ENCODE results near the gene SNRNP200.
"Not testable (repeated sequence)": the region's sequence is repeated elsewhere in the genome, so short reads cannot be mapped to it uniquely, and the experiment has no call there.

SNRNP200 gene

DNA sequence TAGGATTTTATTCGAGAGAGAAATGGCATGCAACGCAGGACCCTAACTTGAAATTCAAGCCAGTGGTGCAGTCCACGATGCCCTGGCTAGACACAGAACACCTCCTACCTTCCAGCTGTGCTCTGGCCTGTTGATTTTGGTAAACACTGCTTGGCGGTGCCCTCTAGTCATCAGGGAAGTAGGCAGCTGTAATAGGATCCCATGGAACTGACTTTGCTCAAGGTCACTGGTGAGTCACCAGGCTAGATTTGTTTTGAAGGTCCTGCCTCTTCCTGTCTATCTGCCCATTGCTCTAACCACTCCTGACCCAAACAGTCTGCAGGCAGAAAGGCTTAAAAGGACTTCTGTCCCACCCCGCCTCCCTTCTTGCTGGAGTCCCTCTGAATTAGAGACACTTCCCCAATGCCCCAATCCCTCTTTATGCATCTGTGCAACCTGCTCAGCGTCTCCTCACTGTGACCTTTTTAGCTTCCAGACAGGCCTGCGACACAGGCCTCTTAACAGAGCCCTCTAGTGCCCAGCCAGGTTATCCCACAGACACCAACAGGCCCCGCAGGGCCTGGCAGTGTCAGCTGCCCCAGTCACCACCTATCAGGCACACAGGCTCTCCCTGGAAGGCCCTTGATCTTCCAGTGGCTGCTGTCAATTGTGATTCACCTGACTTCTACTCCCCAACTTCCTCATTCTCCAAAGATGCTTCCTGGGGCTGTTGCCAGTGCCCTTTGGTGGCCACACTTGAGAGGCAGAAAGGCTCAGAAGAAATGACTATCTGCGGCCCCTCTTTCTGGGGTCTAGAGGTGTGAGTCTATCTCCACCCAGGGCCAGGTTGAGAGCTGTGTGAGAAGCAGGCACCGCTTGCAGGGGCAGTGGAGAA lies 44.7 kb downstream of the SNRNP200 start:
- Mint-ChIP-seq H3K36me3 (ENCODE audit: low read depth) (peaks cover 89% of the 10 kb centered on the region), H3K4me3 (peak overlapping the region; percentile 60), H3K4me1 (ENCODE audit: low read depth) (peaks cover 87% of the 10 kb centered on the region), H3K27ac (peak overlapping the region; percentile 99), H3K27me3 (no peaks in the 10 kb centered on the region), H3K9me3 (no peaks in the 10 kb centered on the region)
- intact Hi-C loops (cut with micrococcal nuclease) = loop anchor here (2.0 kb wide), 1 partner anchor 14 kb away; no protein-coding TSS in a partner anchor

DNA sequence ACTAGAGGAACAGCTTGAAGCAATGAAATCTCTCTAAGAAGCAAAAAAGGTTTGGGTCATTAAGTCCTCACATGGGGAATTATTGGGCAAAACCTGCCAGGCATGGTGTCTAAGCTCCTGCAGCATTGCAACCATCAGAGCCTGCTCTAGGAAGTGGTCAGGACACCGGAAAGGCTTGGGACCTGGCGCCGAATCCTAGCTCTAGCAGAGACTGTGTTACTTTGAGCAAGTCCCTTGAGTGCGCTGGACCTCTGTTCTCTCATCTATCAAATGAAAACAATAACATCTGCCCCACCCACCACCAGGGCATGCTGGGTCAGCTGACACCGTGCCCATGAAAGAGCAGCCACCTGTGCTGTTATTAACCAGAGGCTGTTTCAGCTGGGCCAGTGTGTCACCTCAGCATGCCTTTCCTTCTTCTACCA lies 45.8 kb downstream of the SNRNP200 start:
- Mint-ChIP-seq H3K9me3 (no peaks in the 10 kb centered on the region), H3K36me3 (ENCODE audit: low read depth) (peaks cover 89% of the 10 kb centered on the region), H3K4me3 (peak overlapping the region; percentile 60), H3K4me1 (ENCODE audit: low read depth) (peaks cover 94% of the 10 kb centered on the region), H3K27me3 (no peaks in the 10 kb centered on the region), H3K27ac (peak overlapping the region; percentile 99)
- intact Hi-C loops (cut with micrococcal nuclease) = no loop called here

DNA sequence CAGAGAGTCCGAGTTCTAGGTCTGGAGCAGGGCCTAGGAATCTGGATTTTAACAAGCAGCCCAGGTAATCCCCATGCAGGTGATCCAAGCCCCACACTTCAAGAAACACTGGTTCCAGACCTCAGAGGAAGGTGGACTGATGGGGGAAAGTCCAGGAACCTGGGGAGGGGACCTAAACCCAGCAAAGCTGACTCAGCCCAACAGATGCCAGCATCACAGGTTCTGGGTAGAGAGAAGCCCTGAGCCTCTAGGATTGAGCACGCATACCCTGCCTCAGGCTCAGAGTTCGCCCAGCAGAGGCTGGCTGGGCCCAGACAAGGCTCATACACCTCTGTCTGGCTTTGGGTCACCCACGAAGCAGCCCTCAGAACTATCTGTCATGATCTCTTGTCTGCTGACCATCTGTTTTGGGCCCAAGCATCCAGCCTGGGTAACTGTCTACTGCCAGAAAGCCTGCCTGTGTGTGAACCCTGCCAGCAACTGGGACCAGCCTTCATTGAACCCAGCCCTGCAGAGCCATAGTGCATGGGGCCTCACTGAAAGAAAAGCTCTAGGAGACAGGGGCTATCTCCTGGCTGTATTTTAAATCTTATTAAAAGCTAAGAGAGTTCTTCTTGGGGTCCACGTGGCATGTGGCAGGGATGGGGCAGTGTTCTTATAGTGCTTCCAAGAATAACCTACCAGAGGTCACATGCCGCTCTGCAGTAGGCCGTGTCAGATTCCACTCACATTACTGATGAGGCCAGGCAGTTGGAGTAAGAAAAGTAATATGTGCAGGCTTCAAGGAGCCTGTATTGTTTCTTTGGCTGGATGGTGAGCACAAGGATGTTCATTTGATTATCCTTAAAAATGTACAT lies 47.0 kb downstream of the SNRNP200 start:
- Mint-ChIP-seq H3K4me1 (ENCODE audit: low read depth) (peaks cover 94% of the 10 kb centered on the region), H3K4me3 (peak overlapping the region; percentile 13), H3K27me3 (no peaks in the 10 kb centered on the region), H3K27ac (peak overlapping the region; percentile 99), H3K36me3 (ENCODE audit: low read depth) (peaks cover 89% of the 10 kb centered on the region), H3K9me3 (no peaks in the 10 kb centered on the region)
- intact Hi-C loops (cut with micrococcal nuclease) = no loop called here

DNA sequence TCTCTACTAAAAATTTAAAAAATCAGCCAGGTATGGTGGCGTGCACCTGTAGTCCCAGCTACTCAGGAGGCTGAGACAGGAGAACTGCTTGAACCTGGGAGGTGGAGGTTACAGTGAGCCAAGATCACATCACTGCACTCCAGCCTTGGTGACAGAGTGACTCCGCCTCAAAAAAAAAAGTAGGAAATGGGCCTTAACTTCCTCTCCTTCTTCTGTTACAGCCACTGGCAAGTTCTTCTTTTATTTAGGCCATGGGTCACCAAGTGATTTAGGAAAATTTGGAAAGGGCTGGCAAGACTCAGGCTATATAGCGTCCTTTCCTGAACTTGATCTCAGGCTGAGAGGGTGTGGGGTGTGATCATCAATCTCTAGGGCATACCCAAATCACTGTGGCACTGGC lies 47.6 kb downstream of the SNRNP200 start:
- Mint-ChIP-seq H3K4me1 (ENCODE audit: low read depth) (peaks cover 97% of the 10 kb centered on the region), H3K36me3 (ENCODE audit: low read depth) (peaks cover 89% of the 10 kb centered on the region), H3K4me3 (peak overlapping the region; percentile 17), H3K27ac (peak overlapping the region; percentile 99)
- H3K27me3 Mint-ChIP-seq; intact Hi-C loops (cut with micrococcal nuclease); H3K9me3 Mint-ChIP-seq: not testable (repeated sequence)

DNA sequence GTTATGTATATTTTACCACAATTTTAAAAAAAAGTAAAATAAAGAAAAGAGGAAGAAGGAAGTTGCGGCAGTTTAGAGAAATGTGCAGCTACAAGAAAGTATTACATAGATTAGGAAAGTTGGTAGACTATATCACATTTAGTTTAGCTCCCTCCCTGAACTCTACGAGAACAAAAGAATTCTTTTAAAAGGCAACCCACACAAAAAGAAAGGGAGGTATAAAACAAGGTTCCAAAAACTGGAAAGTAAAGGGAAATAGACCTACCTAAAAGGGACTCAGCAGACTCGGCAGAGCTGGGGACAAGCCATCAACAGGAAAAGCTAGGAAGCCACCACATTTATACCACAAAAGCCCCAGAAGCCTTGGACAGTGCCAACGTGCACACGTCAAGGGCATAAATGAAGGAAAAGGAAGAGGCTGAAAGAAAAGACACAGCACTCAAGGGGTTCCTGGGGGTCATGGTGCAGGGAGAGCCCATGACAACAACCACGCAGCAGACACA lies 48.7 kb downstream of the SNRNP200 start:
- Mint-ChIP-seq H3K27ac (peak overlapping the region; percentile 99), H3K36me3 (ENCODE audit: low read depth) (peaks cover 89% of the 10 kb centered on the region), H3K4me1 (ENCODE audit: low read depth) (peaks cover 98% of the 10 kb centered on the region), H3K9me3 (no peaks in the 10 kb centered on the region), H3K27me3 (no peaks in the 10 kb centered on the region), H3K4me3 (peak overlapping the region; percentile 67)
- intact Hi-C loops (cut with micrococcal nuclease) = no loop called here

DNA sequence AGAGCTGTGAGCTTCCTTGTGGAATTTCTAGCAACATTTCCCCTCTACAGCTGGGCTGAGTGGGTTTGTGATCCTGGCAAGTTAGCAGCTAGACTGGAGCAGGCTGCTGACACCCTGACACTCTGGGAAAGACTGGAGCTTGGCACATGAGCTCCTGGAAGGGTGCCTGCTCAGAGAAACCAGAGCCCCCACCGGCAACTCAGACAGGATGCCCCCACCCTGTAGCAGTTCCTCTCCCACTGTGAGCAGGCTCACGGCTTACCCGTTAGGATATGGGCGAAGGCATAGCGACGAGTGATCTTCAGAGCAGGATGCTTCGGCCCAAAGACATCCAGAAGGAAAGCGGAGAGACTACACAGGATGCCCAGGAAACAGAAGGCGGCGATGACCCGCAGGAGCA lies 50.8 kb downstream of the SNRNP200 start:
- Mint-ChIP-seq H3K9me3 (no peaks in the 10 kb centered on the region), H3K27ac (peak overlapping the region; percentile 99), H3K36me3 (ENCODE audit: low read depth) (peaks cover 89% of the 10 kb centered on the region), H3K4me1 (ENCODE audit: low read depth) (peaks cover 98% of the 10 kb centered on the region), H3K4me3 (no peak overlapping the region), H3K27me3 (no peaks in the 10 kb centered on the region)
- intact Hi-C loops (cut with micrococcal nuclease) = no loop called here

DNA sequence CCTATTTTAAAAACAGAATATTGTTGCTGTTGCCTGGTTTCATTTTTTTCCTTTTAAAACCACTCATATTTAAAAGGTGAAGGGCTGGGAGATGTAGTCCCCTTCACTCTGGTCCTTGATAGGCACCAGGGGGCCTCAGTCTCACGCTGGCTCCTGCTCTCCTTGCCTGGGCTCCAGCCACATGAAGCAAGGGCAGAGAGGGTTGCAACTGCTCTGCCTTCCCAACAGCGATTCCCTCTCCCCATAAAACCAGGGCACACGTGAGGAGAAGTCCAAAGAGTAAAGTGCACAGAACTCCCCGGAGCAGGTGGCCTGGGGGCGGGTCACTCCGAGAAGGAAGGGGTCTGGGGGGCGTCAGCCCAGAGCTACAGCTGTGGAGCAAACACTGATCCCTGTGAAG lies 52.3 kb downstream of the SNRNP200 start:
- H3K4me1 Mint-ChIP-seq (ENCODE audit: low read depth) = peaks cover 95% of the 10 kb centered on the region

DNA sequence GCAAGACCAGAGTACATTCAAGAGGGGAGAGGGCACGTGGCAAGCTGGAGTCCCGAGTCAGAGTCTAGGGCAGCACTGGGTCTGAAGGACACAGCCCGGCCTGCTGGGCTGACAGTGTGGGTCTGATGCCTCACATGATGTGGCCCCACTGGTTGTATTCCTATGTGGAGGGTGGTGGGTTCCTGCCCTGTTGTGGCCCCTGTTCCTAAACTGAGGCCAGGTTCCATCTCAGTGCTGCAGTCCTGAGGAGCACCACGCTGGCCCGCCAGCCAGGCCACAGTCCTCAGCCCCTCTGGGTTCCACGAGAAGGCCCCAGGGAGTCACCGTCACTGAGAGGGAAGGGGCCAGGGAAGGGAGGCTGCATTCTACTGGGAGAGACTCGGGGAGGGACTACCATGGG lies 52.8 kb downstream of the SNRNP200 start:
- Mint-ChIP-seq H3K4me1 (ENCODE audit: low read depth) (peaks cover 95% of the 10 kb centered on the region), H3K27me3 (no peaks in the 10 kb centered on the region), H3K36me3 (ENCODE audit: low read depth) (peaks cover 88% of the 10 kb centered on the region), H3K9me3 (no peaks in the 10 kb centered on the region), H3K27ac (peak overlapping the region; percentile 99), H3K4me3 (no peak overlapping the region)
- intact Hi-C loops (cut with micrococcal nuclease) = no loop called here

More for the DNA sequence above, 52.3 kb downstream of the SNRNP200 start:
- peaks cover 85% of the 10 kb centered on the region for H3K36me3 Mint-ChIP-seq (ENCODE audit: low read depth)
- H3K9me3 Mint-ChIP-seq = no peaks in the 10 kb centered on the region
- intact Hi-C loops (cut with micrococcal nuclease) = no loop called here
- no peak overlapping the region for H3K4me3 Mint-ChIP-seq
- H3K27me3 Mint-ChIP-seq = no peaks in the 10 kb centered on the region
- peak overlapping the region; percentile 99 for H3K27ac Mint-ChIP-seq

DNA sequence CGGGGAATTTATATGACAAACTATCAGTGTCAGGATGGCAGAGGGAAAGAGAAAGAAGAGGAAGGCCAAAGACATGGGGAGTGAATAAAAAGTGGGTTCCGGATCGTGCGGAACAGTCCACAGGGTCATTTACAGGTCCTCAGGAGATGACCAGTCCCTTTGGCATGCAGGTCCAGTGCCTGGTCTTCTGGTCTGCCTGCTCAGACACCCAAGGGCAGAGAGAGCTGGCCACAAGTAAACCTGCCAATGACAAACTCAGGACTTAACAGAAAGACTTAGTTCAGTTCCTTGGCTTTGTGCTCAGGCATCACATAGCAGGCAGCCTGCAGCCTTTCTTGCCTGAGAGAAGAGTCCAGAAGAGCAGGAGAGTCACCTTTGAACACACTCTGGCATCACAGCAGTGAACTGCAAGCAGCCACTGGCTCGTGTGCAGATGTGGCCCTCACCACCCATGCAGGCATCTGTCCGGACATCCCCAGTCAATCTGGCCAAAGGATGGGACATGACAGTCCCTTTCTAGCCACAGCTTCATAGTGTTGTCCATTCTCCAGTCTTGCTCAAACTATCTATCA lies 53.5 kb downstream of the SNRNP200 start:
- intact Hi-C loops (cut with micrococcal nuclease) = no loop called here

DNA sequence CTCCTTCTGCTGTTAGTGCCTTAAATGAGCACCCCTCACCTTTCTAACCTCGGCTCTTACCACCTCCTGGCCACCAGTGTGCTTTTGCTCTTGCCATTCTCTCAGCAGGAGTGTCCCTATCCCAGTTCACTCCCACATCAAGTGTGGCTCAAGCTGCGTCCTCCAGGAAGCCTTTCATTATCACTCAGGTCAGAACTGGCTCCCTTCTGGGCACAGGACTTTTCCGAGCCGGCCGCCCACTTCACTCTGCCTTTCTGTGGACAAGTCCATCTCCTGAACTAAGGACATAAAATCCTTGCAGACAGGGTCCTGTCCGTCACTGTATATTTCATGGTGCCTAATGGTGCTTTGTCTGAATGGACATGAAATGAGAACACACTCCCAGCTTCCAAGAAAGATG lies 55.2 kb downstream of the SNRNP200 start:
- H3K36me3 Mint-ChIP-seq (ENCODE audit: low read depth) = peaks cover 83% of the 10 kb centered on the region
- no peaks in the 10 kb centered on the region for H3K9me3 Mint-ChIP-seq
- intact Hi-C loops (cut with micrococcal nuclease) = no loop called here
- H3K4me3 Mint-ChIP-seq = no peak overlapping the region
- peaks cover 96% of the 10 kb centered on the region for H3K4me1 Mint-ChIP-seq (ENCODE audit: low read depth)
- no peaks in the 10 kb centered on the region for H3K27me3 Mint-ChIP-seq
- peak overlapping the region; percentile 52 for H3K27ac Mint-ChIP-seq

More for the DNA sequence above, 53.5 kb downstream of the SNRNP200 start:
- Mint-ChIP-seq H3K27me3 (no peaks in the 10 kb centered on the region), H3K27ac (peak overlapping the region; percentile 99), H3K9me3 (no peaks in the 10 kb centered on the region), H3K36me3 (ENCODE audit: low read depth) (peaks cover 89% of the 10 kb centered on the region), H3K4me3 (no peak overlapping the region), H3K4me1 (ENCODE audit: low read depth) (peaks cover 95% of the 10 kb centered on the region)

DNA sequence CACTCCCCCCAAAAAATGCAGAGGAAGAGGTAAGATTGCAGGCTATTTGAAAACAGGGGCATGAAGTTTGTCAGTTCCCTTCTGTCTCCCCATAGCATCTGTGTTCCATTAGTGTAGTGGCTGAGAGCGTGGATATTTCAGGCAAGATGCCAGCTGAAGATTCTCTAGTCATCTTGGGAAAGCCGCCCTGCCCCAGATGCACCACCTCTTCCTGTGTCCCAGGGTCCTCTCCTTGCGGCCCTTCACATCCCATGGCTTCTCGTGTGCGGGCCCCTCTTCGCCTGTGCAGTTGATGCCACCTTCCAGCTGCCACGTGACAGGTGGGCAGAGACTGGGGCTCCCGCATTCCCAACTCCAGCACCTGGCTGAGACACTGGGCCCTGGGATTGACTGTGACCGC lies 55.7 kb downstream of the SNRNP200 start:
- H3K27ac Mint-ChIP-seq = peak overlapping the region; percentile 52
- intact Hi-C loops (cut with micrococcal nuclease) = no loop called here
- no peaks in the 10 kb centered on the region for H3K9me3 Mint-ChIP-seq
- no peak overlapping the region for H3K4me3 Mint-ChIP-seq
- peaks cover 95% of the 10 kb centered on the region for H3K4me1 Mint-ChIP-seq (ENCODE audit: low read depth)
- no peaks in the 10 kb centered on the region for H3K27me3 Mint-ChIP-seq
- peaks cover 79% of the 10 kb centered on the region for H3K36me3 Mint-ChIP-seq (ENCODE audit: low read depth)

DNA sequence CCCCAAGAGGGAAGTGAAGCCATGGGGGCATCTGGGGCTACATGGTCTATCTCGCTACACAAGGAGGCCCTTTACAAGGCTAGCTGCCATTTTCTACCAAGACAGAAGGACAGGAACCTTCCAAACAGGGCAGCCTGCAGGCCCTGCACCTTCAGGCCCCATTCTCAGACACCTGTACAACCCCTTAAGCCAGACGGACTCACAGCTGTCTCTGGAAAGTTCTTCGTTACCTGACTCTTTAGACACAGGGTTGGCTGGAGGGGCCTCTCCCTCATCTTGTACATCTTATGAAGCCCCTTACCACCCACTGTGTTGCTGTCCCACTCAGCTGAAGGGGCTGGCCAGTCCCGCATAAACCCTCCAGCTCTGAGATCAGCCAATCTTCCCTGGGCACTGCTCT lies 56.7 kb downstream of the SNRNP200 start:
- H3K27ac Mint-ChIP-seq = peak overlapping the region; percentile 6
- intact Hi-C loops (cut with micrococcal nuclease) = no loop called here
- H3K4me1 Mint-ChIP-seq (ENCODE audit: low read depth) = peaks cover 95% of the 10 kb centered on the region
- H3K4me3 Mint-ChIP-seq = no peak overlapping the region
- no peaks in the 10 kb centered on the region for H3K9me3 Mint-ChIP-seq
- H3K36me3 Mint-ChIP-seq (ENCODE audit: low read depth) = peaks cover 79% of the 10 kb centered on the region
- H3K27me3 Mint-ChIP-seq = no peaks in the 10 kb centered on the region

DNA sequence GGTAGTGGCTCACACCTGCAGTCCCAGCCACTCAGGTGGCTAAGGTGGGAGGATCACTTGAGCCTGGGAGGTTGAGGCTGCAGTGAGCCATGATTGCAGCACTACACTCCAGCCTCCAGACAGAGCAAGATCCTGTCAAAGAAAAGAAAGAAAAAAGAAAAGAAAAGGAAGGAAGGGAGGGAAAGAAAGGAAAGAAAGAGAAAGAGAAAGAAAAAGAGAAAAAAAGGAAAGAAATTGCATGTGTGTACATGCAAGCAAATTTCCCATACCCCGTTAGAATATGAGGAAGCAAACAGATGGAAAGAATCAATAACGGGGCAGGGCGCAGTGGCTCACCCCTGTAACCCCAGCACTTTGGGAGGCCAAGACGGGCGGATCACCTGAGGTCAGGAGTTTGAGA lies 57.5 kb downstream of the SNRNP200 start:
- Mint-ChIP-seq H3K9me3 (no peaks in the 10 kb centered on the region), H3K27me3 (no peaks in the 10 kb centered on the region), H3K27ac (peak overlapping the region; percentile 94), H3K4me3 (no peak overlapping the region), H3K4me1 (ENCODE audit: low read depth) (peaks cover 94% of the 10 kb centered on the region), H3K36me3 (ENCODE audit: low read depth) (peaks cover 72% of the 10 kb centered on the region)
- intact Hi-C loops (cut with micrococcal nuclease) = loop anchor here (1.0 to 2.0 kb wide), 2 partner anchors 7 to 13 kb away; no protein-coding TSS in a partner anchor
